Stromal cell of bone marrow (primary cell): ENCODE measurements around the gene TMEM235.
"Not testable (repeated sequence)": the region's sequence is repeated elsewhere in the genome, so short reads cannot be mapped to it uniquely, and the experiment has no call there.

Source experiments
- DNase-seq: peaks from one replicate; pipeline ENCODE4 v3.0.0-alpha.2; 2012; ENCODE audit warnings: low read depth

TMEM235 gene

DNA sequence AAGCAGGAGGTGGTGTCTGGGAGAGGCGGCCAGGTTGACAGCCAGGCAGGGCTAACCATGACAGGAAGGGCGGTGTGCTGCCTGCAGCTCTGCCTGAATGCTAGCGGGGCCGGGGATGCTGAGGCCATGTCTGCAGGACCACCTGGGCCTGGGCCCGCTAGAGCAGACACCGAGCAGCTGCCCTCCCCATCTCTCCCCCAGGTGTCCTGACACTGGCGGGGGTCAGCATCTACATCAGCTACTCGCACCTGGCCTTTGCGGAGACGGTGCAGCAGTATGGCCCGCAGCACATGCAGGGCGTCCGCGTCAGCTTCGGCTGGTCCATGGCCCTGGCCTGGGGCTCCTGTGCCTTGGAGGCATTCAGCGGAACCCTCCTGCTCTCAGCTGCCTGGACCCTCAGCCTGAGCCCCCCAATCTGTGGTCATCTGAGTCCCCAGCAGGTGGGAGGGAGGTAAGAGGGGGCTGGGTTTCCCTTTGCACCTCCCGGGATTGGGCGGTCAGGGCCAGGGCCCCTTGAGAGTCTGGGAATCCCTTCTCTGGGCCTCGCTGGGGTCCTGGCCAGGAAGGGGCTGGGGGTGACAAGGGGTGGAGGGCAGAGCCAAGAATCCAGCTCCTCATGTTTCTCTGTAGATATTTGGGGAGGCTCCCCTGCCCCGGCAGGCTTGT, 7.5 kb downstream of the TMEM235 start:
- no peak for DNase-seq

- DNase-seq, result no peak
Observed at GRCh38 chr17:78239489-78239931, 8.1 kb downstream of the TMEM235 start.

GRCh38 chr17:78240012-78240655, 8.7 kb downstream of the TMEM235 start:
- no peak for DNase-seq

GRCh38 chr17:78240839-78241238, 9.4 kb downstream of the TMEM235 start:
- no peak for DNase-seq

DNA sequence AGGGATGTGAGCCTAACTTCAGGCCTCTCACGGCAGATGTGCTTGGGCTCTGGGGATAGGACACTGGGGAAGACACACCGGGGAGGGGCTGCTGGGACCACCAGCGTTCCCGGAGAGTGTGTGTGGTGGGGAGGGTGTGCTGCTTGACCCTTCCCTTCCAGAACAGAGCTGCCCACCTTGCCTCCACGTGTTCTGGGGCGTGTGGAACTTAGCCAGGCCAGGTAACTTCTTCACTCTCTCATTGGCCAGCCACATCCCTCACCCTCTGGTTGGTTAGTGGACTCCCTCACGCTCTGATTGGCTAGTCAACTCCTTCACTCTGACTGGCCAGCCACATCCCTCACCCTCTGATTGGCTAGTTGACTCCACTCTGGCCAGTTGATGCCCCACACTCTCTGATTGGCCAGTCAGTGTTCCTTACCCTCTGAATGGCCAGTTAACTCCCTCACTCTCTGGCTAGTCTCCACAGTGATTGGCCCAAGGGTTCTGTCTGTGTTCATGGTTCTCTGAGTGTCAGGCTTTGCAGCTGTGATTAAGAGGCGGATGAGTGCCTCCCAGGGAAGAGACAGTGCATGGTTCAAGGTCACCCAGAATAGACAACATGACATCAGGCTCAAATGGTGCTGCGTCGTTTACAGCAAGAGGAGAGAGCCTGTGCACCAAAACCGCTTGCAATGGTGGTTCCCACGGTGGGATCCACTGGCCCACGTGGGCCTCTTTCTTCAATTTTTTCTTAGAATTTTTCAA, 10.0 kb downstream of the TMEM235 start:
- DNase-seq, result peak; percentile 12

GRCh38 chr17:78242024-78242742, 10.8 kb downstream of the TMEM235 start:
- DNase-seq, result no peak

DNA sequence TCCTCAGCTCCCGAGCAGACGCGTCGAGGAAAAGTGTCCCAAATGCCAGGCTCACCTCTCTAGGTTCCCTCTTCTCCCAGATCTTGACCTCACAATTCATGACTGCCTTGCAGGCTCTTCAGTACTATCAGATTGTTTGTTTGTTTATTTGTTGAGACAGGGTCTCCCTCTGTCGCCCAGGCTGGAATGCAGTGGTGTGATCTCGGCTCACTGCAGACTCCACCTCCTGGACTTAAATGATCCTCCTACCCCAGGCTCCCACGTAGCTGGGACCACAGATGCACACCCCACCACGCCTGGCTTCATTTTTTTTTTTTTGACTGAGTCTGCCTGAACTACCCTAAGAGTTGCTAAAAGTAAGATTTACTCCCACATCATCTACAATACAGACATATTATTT, 15.9 kb downstream of the TMEM235 start:
- no peak for DNase-seq

DNA sequence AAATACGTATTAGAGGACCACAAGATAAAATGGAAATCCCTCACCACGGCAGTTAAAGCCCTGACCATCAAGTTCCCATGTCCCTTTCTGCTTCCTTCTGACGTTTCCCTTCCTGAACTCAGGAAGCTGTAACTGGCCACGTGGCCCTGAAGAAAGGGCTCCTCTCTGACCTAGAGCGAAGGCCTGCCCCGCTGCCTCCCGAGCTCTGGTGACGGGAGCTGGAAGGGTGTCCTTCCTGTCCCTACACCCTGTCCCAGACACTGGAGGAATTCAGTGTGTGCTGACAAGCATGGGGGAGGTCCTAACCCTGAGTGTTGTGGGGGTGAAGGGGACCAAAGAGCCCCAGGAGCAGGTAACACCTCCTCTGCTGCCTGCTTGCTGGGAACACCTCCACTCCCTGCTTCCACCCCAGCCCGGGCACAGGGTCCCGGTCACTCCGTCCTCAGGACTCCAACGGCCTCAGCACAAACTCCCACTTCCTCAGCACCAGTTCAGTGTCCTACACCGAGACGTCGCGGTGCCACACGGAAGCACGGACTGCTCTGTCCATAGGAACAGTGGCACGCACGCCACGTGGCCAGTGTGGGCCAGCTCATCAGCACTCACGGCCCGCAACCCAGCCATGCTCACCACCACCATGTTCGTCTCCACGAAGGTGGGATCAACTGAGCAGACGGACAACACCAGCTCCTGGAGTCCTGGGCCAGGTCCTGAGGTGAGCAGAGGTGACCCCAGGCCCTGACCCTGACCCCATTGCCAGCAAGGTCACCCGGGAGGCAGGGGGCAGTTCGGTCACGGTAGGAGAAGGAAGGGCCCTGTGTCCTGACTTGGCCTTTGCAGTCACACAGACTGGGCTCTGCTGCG, 16.9 kb downstream of the TMEM235 start:
- no peak for DNase-seq

- DNase-seq, result no peak
Observed at GRCh38 chr17:78249074-78249817, 17.8 kb downstream of the TMEM235 start.

DNA sequence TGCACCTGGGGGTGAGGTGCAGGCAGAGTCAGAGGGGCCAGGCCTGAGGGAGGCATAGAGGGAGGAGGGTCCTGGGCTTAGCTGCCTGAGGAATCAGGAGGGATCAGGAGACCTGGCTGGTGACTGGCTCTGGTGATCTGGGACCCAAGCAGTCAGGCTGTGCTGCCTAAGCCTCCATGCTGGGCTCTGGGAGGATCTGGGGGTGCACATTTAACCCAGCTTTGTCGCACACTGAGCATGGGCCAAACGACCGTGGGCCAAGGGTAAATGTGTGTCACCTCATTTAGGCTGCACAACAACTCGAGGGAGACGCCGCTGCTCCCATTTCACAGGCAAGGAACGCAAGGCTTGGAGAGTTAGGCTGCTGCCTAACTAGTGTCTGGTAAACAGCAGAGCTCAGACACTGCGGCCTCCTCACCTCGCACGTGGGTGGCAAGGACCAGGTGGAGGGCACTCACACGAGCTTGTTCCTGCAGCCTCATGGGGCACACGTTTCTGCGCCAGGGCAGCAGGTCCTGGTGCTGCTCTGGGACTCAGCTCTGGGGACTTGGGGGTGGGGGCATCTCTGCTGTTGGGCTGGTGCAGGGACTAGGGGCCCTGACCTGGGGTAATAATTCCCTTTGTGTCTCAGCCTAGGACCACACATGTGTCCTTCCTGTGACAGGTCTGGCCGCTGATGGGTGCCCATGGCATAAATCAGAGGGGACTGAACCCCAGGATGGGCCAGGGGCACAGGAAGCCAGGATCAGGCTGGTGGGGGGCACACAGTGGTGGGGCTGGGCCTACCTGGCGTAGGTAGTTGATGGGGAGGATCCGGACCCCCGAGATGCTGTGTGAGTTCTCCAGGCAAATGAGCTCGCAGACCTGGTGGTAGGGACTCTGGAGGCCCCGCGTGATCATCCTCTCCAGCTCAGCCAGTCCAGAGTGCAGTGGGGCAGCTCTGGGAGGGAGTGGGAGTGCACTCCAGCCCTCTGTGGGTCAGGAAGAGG, 18.7 kb downstream of the TMEM235 start:
- DNase-seq, result no peak

- DNase-seq, result peak; percentile 61
Observed at GRCh38 chr17:78250891-78251772, 19.7 kb downstream of the TMEM235 start.

- no peak for DNase-seq
Observed at GRCh38 chr17:78251773-78252103, 20.3 kb downstream of the TMEM235 start.

- DNase-seq, result no peak
Observed at GRCh38 chr17:78252111-78252634, 20.7 kb downstream of the TMEM235 start.

- no peak for DNase-seq
Observed at GRCh38 chr17:78252701-78253635, 21.5 kb downstream of the TMEM235 start.

DNA sequence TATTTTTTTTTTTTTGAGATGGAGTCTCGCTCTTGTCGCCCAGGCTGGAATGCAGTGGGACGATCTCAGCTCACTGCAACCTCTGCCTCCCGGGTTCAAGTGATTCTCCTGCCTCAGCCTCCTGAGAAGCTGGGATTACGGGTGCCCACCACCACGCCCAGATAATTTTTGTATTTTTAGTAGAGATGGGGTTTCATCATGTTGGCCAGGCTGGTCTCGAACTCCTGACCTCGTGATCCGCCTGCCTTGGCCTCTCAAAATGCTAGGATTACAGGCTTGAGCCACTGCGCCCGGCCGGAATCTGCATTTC, 22.2 kb downstream of the TMEM235 start:
- DNase-seq, result not testable (repeated sequence)

GRCh38 chr17:78253946-78254672, 22.7 kb downstream of the TMEM235 start:
- peak; percentile 66 for DNase-seq
